Activated naive CD4-positive, alpha-beta T cell treated with anti-CD3 and anti-CD28 coated beads for 36 hours (primary cell): ENCODE results near the gene PARL. TPM values are rescaled to one million over a fixed set of nuclear protein-coding genes. Genes with fewer than 3 reads are reported as not detected.
A peak's percentile ranks its signal among the peaks of the same experiment; 100 is the strongest.

Experiments
- CTCF ChIA-PET: fragments of 350-600 bp; sonication (Branson Sonifier 250); formaldehyde crosslinking; loops from one replicate; lab custom pipeline; 2021; ENCODE audit warnings: antibody characterized with exemption; lab: Charles Lee
- DNase-seq: peaks from one replicate; pipeline ENCODE4 v3.0.0-alpha.2; 2020
- H3K27ac Mint-ChIP-seq: one replicate; pipeline ENCODE4 v1.8.0; 2021; ENCODE audit warnings: mild to moderate bottlenecking, mixed read lengths
- H3K27me3 Mint-ChIP-seq: one replicate; pipeline ENCODE4 v1.8.0; 2021; ENCODE audit warnings: low read depth, mixed read lengths
- H3K36me3 Mint-ChIP-seq: one replicate; pipeline ENCODE4 v1.8.0; 2021; ENCODE audit warnings: low read depth, mixed read lengths
- H3K4me1 Mint-ChIP-seq: one replicate; pipeline ENCODE4 v1.8.0; 2021; ENCODE audit warnings: low read depth, mixed read lengths
- H3K4me3 Mint-ChIP-seq: one replicate; pipeline ENCODE4 v1.8.0; 2021; ENCODE audit warnings: mild to moderate bottlenecking, moderate library complexity, mixed read lengths
- H3K9me3 Mint-ChIP-seq: one replicate; pipeline ENCODE4 v1.8.0; 2021; ENCODE audit warnings: mixed read lengths
- intact Hi-C: fragments of 100-400 bp; cut with micrococcal nuclease; formaldehyde crosslinking; loops from one replicate; pipeline ENCODE4 v1.15.1; 2023
- total RNA-seq, 2 experiments: library from RNA; stranded (reverse); gene quantifications; one replicate each; pipeline ENCODE4 v1.2.3, GENCODE V29; 2021

Gene PARL
- total RNA-seq, 2 experiments from 2014 or later = 92.0 to 92.8 TPM

GRCh38 chr3:183913580-183913920 is 28.9 kb upstream of the PARL start:
- H3K4me1 Mint-ChIP-seq = no peaks in the 10 kb centered on the region
- no peaks in the 10 kb centered on the region for H3K9me3 Mint-ChIP-seq
- H3K27me3 Mint-ChIP-seq = no peaks in the 10 kb centered on the region
- DNase-seq = no peak
- H3K4me3 Mint-ChIP-seq = no peak overlapping the region
- H3K36me3 Mint-ChIP-seq = no peaks in the 10 kb centered on the region
- intact Hi-C loops = no loop called here
- CTCF ChIA-PET = no interaction called here
- H3K27ac Mint-ChIP-seq = no peak overlapping the region

GRCh38 chr3:183912895-183913579 is 28.4 kb upstream of the PARL start:
- Mint-ChIP-seq H3K27ac (no peak overlapping the region), H3K4me1 (no peaks in the 10 kb centered on the region), H3K36me3 (no peaks in the 10 kb centered on the region), H3K4me3 (no peak overlapping the region), H3K9me3 (no peaks in the 10 kb centered on the region), H3K27me3 (no peaks in the 10 kb centered on the region)
- no peak for DNase-seq
- intact Hi-C loops = no loop called here
- CTCF ChIA-PET = no interaction called here

DNA sequence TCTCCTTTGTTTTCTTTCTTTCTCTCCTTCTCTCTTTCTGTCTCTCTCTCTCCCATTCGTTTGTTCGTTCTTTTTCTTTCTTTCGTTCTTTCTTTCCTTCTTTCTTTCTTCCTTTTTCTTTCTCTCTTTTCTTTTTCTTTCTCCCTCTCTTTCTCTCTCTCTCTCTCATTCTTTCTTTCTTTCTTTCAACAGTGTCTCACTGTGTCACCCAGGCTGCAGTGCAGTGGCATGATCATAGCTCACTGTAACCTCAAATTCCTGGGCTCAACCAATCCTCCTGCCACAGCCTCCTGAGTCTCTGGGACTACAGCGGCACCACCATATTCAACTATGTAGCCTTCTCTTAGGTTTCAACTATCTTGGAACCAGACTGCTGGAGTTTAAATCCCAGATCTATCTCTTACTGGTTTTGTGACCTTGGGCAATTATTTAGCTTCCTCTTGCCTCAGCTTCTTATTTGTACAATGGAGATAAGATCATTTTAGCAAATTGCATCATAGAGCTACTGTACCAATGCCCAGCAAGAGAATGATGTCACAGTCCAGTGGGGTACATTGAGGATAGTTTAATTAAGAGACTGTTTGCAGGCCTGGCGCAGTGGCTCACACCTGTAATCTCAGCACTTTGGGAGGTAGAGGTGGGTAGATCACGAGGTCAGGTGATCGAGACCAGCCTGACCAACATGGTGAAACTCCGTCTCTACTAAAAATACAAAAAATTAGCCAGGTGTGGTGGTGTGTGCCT is 27.3 kb upstream of the PARL start:
- no peaks in the 10 kb centered on the region for H3K4me1 Mint-ChIP-seq
- no peak overlapping the region for H3K4me3 Mint-ChIP-seq
- CTCF ChIA-PET = interaction anchor here (1.1 kb wide), 1 partner anchor 16 kb away, joined by 4 read pairs; no protein-coding TSS in a partner anchor
- H3K9me3 Mint-ChIP-seq = no peaks in the 10 kb centered on the region
- H3K27ac Mint-ChIP-seq = no peak overlapping the region
- H3K36me3 Mint-ChIP-seq = no peaks in the 10 kb centered on the region
- no peaks in the 10 kb centered on the region for H3K27me3 Mint-ChIP-seq
- intact Hi-C loops = no loop called here
- DNase-seq = no peak

- no peak overlapping the region for H3K4me3 Mint-ChIP-seq
- intact Hi-C loops = no loop called here
- no peaks in the 10 kb centered on the region for H3K27me3 Mint-ChIP-seq
- H3K9me3 Mint-ChIP-seq = no peaks in the 10 kb centered on the region
- H3K27ac Mint-ChIP-seq = no peak overlapping the region
- CTCF ChIA-PET = interaction anchor here (1.1 kb wide), 1 partner anchor 15 kb away, joined by 4 read pairs; no protein-coding TSS in a partner anchor
- no peaks in the 10 kb centered on the region for H3K36me3 Mint-ChIP-seq
- no peaks in the 10 kb centered on the region for H3K4me1 Mint-ChIP-seq
- DNase-seq = no peak
Observed at GRCh38 chr3:183911087-183911486, 26.4 kb upstream of the PARL start.

DNA sequence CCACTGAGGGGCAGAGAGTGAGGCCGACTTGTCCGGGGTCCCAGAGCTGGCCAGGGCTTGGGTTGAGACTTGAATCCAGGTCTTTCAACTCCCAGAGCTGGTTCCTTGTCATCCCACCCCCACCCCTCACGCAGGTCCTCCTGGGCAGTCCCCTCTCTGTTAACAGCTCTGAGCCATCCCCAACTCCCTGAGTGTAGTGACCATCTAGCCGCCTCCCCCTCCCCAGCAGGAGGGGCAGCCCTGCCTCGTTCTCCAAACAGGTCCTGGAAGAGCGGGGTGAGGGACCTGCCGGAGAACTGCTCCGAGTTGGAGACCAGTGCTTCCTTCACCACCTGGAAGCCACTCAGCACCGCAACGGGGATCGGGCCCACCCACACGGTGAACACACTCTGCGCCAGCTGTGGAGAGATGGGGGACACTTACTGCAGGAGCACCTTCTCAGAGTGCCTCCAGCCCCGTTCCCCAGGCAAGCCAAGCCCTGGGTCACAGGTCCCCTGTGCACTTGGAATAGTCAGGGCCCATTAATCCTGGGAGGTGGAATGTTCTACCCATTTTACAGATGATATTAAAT is 24.4 kb upstream of the PARL start:
- no peak for DNase-seq
- H3K27ac Mint-ChIP-seq = no peak overlapping the region
- H3K9me3 Mint-ChIP-seq = no peaks in the 10 kb centered on the region
- H3K36me3 Mint-ChIP-seq = no peaks in the 10 kb centered on the region
- no peak overlapping the region for H3K4me3 Mint-ChIP-seq
- intact Hi-C loops = no loop called here
- no peaks in the 10 kb centered on the region for H3K27me3 Mint-ChIP-seq
- CTCF ChIA-PET = interaction anchor here (1.0 kb wide), 1 partner anchor 17 kb away, joined by 3 read pairs; no protein-coding TSS in a partner anchor
- no peaks in the 10 kb centered on the region for H3K4me1 Mint-ChIP-seq

- Mint-ChIP-seq H3K27me3 (no peaks in the 10 kb centered on the region), H3K27ac (no peak overlapping the region), H3K4me1 (no peaks in the 10 kb centered on the region), H3K9me3 (no peaks in the 10 kb centered on the region), H3K4me3 (no peak overlapping the region), H3K36me3 (no peaks in the 10 kb centered on the region)
- intact Hi-C loops = no loop called here
- no peak for DNase-seq
- CTCF ChIA-PET = interaction anchor here (1.0 to 1.1 kb wide), 2 partner anchors 13 to 15 kb away, joined by 3 read pairs; no protein-coding TSS in a partner anchor
Observed at GRCh38 chr3:183907911-183908331, 23.2 kb upstream of the PARL start.

- no peaks in the 10 kb centered on the region for H3K9me3 Mint-ChIP-seq
- no peaks in the 10 kb centered on the region for H3K4me1 Mint-ChIP-seq
- CTCF ChIA-PET = interaction anchor here (1.1 kb wide), 1 partner anchor 12 kb away, joined by 3 read pairs; no protein-coding TSS in a partner anchor
- H3K27ac Mint-ChIP-seq = no peak overlapping the region
- intact Hi-C loops = no loop called here
- H3K36me3 Mint-ChIP-seq = no peaks in the 10 kb centered on the region
- no peak overlapping the region for H3K4me3 Mint-ChIP-seq
- no peak for DNase-seq
- H3K27me3 Mint-ChIP-seq = no peaks in the 10 kb centered on the region
Observed at GRCh38 chr3:183907176-183907575, 22.5 kb upstream of the PARL start.

DNA sequence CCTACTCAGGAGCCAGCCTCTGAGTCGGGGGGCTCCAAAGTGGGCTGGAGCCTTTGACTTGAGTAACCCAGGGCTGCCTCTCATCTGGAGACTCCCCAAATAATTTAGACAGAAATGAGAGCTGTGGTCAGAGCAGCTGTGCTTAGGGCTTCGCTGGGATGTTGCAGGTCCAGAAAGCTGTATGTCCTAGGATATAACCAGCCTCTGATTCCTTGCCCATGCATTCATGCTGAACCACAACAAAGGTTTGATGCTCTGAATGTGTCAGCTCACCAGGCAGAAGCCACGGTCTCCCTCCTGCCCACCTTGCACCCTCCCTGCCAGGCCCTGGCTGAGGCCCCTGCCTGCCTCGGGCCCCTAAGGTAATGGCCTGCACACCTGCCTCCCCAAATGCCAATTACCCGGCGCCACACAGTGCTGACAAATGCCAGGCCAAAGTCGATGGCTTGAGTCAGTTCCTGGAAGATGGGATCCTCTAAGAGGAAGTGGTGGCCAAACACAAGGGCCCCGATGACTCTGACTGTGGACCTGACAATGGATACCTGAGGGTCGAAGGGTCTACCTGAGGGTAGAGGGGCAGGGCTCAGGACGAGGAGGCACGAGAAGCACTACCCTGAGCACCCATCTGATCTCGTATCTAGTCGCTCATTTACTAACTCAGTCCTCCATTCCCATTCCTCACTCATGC is 21.7 kb upstream of the PARL start:
- no peak overlapping the region for H3K27ac Mint-ChIP-seq
- no peak for DNase-seq
- intact Hi-C loops = no loop called here
- H3K27me3 Mint-ChIP-seq = no peaks in the 10 kb centered on the region
- no peaks in the 10 kb centered on the region for H3K4me1 Mint-ChIP-seq
- no peaks in the 10 kb centered on the region for H3K36me3 Mint-ChIP-seq
- no peaks in the 10 kb centered on the region for H3K9me3 Mint-ChIP-seq
- CTCF ChIA-PET = interaction anchor here (0.8 to 0.9 kb wide), 2 partner anchors 11 to 383 kb away, joined by 3 to 6 read pairs; no protein-coding TSS in a partner anchor
- no peak overlapping the region for H3K4me3 Mint-ChIP-seq

DNA sequence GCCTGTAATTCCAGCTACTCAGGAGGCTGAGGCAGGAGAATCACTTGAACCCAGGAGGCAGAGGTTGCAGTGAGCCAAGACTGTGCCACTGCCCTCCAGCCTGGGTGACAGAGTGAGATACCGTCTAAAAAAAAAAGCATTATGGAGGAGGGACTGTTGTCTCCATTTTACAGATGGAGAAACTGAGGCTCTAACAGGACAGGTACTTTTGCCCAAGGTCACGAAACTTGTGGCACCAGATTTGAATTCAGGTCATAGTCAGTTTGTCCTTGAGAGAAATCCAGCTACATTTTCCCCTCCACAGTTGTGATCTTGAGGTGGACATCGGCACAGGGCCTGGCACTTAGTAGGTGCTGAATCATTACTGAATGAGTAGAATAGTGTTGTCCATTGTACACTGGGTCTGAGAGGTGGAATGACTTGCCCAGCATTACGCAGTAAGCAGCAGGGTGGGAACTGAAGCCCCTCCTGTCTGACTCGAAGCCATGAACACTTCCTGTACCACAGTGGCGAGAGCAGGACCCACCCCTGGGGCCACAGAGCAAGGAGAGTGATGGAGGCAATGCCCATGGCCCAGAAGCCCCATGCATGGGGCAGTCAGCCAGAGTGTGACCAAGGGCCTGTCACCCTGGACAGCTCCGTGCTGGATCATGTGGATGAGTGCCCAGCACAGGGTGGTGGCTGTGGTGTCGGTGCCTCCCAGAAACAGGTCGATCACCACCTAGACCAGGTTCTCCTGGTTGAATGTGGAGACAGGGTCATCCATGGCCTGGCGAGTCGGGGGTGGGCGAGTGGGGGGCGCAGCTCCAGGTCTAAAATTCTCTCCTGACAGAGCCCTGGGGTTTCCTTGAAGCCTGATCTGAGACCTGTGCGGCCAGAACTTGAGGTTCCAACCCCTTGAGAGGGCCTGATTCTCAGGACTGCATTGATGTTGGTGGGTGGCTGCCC is 20.4 kb upstream of the PARL start:
- no peak for DNase-seq
- H3K27me3 Mint-ChIP-seq = no peaks in the 10 kb centered on the region
- no peak overlapping the region for H3K27ac Mint-ChIP-seq
- CTCF ChIA-PET = interaction anchor here (0.7 to 1.6 kb wide), 6 partner anchors 10 to 384 kb away, joined by 3 to 11 read pairs (median 4); partner anchors contain the start of gene EEF1AKMT4
- intact Hi-C loops = loop anchor here (1.0 to 2.0 kb wide), 3 partner anchors 112 to 384 kb away; partner anchors contain the start of genes ABCC5, ALG3 and EEF1AKMT4
- no peaks in the 10 kb centered on the region for H3K4me1 Mint-ChIP-seq
- H3K4me3 Mint-ChIP-seq = no peak overlapping the region
- no peaks in the 10 kb centered on the region for H3K9me3 Mint-ChIP-seq
- H3K36me3 Mint-ChIP-seq = no peaks in the 10 kb centered on the region

DNA sequence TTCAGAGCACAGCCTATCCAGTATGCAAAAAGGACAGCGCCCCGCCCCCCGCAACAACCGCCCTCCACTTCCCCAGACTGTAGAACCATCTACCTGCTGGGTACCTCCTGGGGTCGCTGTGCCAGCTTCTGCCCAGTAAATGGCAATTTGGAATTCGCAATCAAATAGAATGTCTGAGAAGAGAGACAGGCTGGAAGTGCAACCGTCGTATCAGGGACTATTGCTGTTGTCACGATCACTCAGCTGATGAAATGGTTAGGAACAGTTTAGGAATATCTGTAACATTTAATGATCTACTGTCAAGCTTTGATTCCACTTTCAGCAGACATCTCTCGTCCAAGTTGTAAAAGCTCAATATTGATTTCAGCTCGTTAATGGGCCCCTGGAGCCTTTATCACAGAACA is 13.3 kb upstream of the PARL start:
- Mint-ChIP-seq H3K4me3 (no peak overlapping the region), H3K9me3 (no peaks in the 10 kb centered on the region), H3K27ac (no peak overlapping the region), H3K36me3 (no peaks in the 10 kb centered on the region), H3K4me1 (peaks cover 3% of the 10 kb centered on the region), H3K27me3 (no peaks in the 10 kb centered on the region)
- CTCF ChIA-PET = interaction anchor here (1.2 to 4.2 kb wide), 2 partner anchors 13 to 117 kb away, joined by 6 to 27 read pairs; partner anchors contain the start of gene PARL
- intact Hi-C loops = no loop called here
- DNase-seq = no peak

DNA sequence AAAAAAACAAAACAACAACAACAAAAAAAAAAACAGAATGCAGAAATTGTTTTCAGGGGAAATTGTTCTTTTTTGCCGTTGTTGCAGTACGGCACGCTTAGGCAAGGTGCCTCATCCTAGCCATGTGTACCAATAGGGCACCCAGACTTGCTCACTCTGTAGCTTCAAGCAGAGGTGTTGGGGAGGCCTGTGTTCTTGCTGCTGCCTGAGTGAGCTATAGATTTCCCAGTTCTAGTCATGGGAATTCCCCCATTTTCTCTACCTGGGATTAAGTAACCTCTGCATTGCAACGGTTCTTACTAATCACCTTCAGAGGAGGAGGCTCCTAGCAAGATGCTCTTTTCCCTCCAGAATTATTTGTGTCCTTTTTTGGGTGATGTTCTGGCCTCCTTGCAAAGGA is 12.9 kb upstream of the PARL start:
- no peak overlapping the region for H3K27ac Mint-ChIP-seq
- H3K4me3 Mint-ChIP-seq = no peak overlapping the region
- peak; percentile 27 for DNase-seq
- CTCF ChIA-PET = interaction anchor here (0.6 to 4.2 kb wide), 6 partner anchors 13 to 391 kb away, joined by 3 to 27 read pairs (median 6); partner anchors contain the start of genes ABCC5 and PARL
- H3K27me3 Mint-ChIP-seq = no peaks in the 10 kb centered on the region
- no peaks in the 10 kb centered on the region for H3K36me3 Mint-ChIP-seq
- H3K9me3 Mint-ChIP-seq = no peaks in the 10 kb centered on the region
- intact Hi-C loops = no loop called here
- H3K4me1 Mint-ChIP-seq = peaks cover 3% of the 10 kb centered on the region
